Testis (tissue), 2 donors: ENCODE measurements around the gene AIM2.

Experiments used
- CTCF ChIP-seq, 3 experiments: fragments of 450-650 bp in 2 of 3; fragments of 200-600 bp in 1 of 3; sonication (generic) in 1 of 3; IDR thresholded peaks; one replicate each; pipeline ENCODE4 v1.5.1; 2016 to 2019; ENCODE audit warnings: antibody characterized with exemption in 3 of 3, mild to moderate bottlenecking in 2 of 3, moderate library complexity in 1 of 3
- POLR2A ChIP-seq: fragments of 450-650 bp; IDR thresholded peaks from one replicate; pipeline ENCODE4 v1.6.1; 2017; ENCODE audit warnings: antibody characterized with exemption, mild to moderate bottlenecking, moderate library complexity

GRCh38 chr1:159068886-159069285 is 7.7 kb downstream of the AIM2 start:
- TF ChIP-seq CTCF (IDR thresholded peaks at IDR 0.05) = no peak
- TF ChIP-seq POLR2A = no peak
